Transverse colon (tissue), 4 donors: Measurements from ENCODE around the gene BCAS1.

ENCODE experiments used
- EP300 ChIP-seq: sonication (generic); formaldehyde crosslinking; IDR thresholded peaks from one replicate; pipeline ENCODE4 v1.6.1; 2017; ENCODE audit warnings: antibody characterized with exemption, low read depth
- POLR2AphosphoS5 ChIP-seq, 3 donors: sonication (generic); formaldehyde crosslinking; IDR thresholded peaks; one replicate each; pipeline ENCODE4 v1.6.1; 2016; ENCODE audit warnings: antibody characterized with exemption in 3 of 3
- TF ChIP-seq, protein P1 (sequence below), 5 experiments: fragments of 200-600 bp in 3 of 5; fragments of 450-650 bp in 2 of 5; sonication (generic) in 3 of 5; IDR thresholded peaks; 1 replicate in 2 of 5; 2 replicates in 3 of 5; pipeline ENCODE4 v1.5.1; 2016 to 2017; ENCODE audit warnings: antibody characterized with exemption in 5 of 5, inconsistent platforms in 3 of 5, mild to moderate bottlenecking in 2 of 5, moderate library complexity in 1 of 5

DNA sequence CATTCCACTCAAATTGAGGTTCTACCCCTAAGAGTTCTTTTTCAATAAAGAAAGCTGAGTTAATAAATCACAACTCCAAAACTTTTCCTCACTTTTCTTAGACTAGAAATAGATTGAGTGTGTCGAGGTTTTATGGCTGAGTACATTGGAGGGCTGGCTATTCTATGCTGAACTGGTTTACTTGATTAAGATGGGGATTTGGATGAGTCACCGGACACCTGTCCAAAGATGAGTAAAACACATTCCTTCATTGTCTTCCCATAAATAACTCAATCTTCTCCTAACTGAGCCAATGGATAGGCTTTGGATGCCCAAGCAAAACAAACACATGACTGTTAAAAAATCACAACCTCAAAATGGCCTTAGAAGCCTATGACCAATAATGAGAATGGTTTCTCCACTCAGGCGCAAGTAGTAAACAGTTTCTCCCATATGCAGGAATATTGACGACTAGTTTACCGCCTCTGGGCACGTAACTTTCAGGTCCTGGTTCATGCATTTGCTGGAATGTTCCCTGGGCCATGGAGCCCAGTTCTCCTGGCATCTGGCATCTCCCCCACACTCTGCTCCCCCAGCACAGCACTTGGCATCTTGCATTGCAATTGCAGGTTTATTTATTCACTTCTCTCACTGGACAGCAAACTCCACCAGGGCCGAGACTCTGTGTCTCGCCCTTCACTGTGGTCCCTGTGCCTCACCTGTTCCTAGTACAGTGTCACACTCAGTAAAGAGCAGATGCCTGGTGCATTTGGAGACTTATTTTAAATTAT, 43.9 kb downstream of the BCAS1 start:
- TF ChIP-seq, protein P1, sequence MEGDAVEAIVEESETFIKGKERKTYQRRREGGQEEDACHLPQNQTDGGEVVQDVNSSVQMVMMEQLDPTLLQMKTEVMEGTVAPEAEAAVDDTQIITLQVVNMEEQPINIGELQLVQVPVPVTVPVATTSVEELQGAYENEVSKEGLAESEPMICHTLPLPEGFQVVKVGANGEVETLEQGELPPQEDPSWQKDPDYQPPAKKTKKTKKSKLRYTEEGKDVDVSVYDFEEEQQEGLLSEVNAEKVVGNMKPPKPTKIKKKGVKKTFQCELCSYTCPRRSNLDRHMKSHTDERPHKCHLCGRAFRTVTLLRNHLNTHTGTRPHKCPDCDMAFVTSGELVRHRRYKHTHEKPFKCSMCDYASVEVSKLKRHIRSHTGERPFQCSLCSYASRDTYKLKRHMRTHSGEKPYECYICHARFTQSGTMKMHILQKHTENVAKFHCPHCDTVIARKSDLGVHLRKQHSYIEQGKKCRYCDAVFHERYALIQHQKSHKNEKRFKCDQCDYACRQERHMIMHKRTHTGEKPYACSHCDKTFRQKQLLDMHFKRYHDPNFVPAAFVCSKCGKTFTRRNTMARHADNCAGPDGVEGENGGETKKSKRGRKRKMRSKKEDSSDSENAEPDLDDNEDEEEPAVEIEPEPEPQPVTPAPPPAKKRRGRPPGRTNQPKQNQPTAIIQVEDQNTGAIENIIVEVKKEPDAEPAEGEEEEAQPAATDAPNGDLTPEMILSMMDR (IDR thresholded peaks at IDR 0.05), result no peak
- TF ChIP-seq EP300, result no peak
- TF ChIP-seq POLR2AphosphoS5 (IDR thresholded peaks at IDR 0.05), result no peak
